Glomerular visceral epithelial cell (primary cell): Measurements from ENCODE around the gene PSMG4.

Experiments
- DNase-seq: peaks from one replicate; pipeline ENCODE4 v3.0.0-alpha.2; 2016; ENCODE audit errors: extremely low spot score

The PSMG4 gene

DNA sequence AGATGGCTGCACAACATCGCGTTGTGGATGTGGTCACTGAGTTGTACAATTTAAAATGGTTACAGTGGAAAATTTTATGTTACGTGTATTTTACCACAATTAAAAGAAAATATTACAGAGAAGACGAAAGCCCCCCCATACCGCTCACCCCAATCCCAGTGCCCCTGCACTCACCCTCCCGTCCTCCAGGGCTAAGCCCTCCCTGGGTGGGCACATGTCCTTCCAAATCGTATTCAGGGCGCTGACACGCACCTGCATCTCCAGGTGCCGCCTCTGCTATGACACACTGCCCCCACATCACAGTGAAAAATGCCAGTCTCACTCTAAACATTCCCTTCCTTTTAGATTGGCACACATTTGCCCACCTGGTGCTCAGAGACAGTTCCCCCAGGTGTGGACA, 49.4 kb downstream of the PSMG4 start:
- no peak for DNase-seq

DNA sequence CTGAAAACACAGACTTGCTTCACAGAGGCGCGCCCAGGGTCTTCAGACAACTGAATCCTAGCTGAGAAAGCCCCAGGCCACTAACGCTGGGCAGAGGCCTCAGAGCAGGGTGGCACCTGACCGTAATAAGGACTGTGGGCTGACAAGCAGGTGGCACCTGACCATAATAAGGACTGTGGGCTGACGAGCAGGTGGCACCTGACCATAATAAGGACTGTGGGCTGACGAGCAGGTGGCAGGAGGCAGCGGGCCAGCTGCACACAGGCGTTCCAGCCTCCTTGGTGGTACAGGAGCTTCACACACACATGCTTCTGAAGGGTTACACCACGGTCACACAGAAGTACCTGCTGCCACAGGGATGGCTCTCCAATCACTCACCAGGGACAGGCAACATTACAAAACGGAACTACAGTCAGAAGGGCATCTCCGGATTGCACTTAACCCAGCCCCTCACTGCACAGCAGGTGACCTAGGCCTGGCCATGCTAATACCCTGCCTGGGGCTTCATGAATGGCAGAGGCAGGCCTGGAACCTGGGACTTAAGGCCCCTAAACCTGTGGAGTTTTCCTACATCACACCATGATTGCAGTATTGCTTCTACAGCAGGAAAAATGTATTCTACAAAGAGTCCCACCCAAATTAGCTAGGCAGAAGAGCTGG, 50.8 kb downstream of the PSMG4 start:
- DNase-seq: no peak

DNA sequence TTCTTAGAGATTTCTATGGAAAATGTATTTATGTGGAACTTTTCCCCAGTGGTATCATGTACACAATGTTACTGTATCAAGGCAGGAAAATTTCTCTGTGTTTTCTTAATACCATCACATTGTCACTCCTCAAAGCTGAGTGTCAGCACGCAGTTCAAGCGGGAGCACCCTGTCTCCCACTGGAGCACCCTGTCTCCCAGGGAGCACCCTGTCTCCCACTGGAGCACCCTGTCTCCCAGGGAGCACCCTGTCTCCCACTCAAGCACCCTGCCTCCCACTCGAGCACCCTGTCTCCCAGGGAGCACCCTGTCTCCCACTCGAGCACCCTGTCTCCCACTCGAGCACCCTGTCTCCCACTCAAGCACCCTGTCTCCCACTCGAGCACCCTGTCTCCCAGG, 51.3 kb downstream of the PSMG4 start:
- no peak for DNase-seq

DNA sequence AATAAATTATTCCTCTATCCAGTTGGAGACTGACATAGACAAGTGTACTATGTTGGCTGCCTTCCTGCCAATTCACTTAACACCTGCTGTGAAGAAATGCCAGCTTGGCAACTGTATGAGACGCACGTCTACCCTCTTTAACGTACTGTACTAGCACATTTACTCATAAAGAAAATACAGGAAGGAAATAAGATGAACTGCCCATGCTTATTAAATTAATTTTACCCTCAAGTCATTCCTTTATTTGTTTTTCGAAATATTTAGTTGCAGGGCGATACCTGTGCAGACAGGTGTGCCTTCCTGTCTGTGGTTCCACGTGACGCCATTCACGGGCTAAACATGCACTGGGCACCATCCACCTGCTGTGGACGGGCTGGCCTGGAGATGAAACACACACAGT, 52.0 kb downstream of the PSMG4 start:
- DNase-seq: no peak

DNA sequence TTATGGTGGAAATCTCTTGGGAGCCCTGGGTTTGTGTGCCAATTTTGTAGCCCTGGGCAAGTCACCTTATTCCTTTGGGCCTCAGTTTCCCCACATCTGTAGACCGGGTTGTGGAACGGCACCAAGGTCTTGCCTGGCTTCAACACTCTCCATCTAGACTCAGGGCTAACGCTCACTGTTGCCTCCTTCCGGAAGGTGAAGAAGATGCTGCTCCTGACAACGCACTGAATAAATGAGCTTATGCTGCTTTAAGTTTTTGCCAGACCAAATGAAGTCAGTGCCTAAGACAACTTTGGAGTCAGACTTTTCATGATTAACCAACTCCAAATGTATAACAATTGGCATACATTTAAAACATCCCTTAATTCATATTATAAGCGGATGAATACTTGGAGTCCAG, 53.1 kb downstream of the PSMG4 start:
- DNase-seq: no peak

DNA sequence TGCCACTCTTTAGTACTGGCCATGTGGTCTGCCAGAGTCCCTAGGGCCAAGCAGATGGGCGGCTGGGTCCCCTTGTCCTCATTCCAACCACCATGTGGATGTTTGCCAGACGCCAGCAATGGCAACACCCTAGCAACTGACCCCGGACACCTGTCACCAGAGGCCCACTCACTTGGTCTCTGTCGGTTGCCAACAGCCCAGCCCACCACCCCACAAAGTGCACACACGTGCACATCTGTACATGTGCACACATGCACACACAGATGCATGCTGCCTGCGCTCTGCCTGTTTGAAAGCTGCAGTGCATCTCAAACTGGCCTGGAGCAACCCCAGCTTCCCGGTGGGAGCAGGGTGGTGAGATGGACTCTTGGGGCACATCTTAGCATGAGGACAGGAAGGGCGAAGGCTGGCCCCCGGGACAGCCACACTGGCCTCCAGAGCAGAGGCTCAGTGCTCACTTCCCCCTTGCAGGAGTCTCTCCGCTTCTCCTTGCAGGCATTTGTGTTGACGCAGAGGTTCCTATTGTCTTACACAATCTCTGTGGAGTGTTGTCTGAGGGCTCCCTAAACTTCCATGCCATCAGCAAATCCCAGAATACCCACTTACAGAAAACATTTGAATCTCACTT, 54.0 kb downstream of the PSMG4 start:
- DNase-seq: no peak

DNA sequence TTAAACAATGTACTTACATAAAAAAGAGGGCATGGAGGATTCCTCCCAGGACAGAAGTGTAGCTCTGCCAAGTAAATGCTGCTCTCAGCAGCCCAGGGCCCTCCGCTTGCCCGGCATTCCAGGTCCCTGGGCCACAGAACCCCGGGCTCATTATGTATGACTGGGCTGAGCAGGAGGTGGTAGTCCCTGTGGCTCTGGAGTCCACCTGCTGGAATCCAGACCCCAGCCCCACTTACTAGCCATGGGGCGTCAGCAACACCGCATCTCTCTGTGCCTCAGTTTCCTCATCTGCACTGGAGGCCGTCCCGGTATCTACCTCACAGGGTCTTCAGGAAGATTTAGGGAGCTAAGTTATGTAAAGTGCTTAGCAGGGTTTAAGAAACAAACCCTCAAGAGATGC, 55.4 kb downstream of the PSMG4 start:
- no peak for DNase-seq

DNA sequence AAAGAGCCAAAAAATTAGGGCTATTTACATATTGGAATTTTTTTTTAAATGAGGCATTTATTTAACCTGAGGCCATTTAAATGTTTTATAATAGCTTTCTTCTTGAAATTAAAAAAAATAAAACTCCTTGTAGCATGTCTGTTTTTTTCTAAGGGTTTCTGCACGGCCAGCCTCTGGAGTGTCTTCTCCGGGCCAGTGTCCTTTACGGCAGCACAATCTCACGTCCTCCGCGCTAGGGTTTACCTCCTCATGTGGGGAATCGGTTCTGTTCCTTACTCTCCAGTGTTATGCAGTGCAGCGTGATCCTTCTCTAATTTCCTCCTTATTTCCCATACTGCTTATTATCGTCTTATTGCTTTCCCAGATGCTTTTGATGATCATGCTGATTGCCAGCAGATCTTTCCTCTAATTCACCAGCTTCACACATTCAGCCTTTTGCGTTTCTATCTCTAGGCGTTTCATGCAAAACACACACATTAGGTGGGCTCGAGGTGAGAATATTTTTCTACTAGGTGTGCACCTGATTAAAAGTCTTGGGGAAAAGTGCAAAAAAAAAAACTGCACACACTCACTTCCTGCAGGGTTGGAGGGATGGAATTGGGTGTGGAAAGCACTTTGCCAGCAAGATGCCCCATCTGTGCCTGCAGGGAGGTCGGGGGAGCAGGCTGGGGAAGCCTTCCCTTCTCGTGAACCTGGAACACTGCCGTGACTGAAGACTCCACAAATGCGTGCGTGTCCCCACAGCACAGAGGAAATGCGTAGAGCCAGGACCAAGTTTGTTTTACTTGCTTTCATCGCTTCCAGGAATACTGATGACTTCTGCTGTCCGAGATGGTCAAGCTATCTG, 56.1 kb downstream of the PSMG4 start:
- no peak for DNase-seq

DNA sequence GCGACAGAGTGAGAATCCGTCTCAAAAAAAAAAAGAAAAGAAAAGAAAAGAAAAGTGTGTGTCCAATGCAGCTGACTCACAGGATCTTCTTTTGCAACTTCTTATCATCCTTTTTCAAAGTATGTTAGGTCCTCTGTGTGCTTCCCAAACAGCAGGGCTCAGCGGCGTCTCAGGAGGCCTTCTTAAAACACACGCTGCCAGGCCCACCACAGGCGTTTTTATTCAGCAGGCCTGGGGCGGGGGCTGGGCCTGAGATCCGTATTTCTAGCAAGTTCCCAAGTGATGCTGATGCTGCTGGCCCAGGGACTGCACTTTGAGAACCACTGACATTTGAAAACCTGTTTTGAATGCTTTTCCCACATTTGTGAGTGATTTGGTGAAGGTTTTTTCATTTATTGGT, 57.1 kb downstream of the PSMG4 start:
- DNase-seq: no peak

DNA sequence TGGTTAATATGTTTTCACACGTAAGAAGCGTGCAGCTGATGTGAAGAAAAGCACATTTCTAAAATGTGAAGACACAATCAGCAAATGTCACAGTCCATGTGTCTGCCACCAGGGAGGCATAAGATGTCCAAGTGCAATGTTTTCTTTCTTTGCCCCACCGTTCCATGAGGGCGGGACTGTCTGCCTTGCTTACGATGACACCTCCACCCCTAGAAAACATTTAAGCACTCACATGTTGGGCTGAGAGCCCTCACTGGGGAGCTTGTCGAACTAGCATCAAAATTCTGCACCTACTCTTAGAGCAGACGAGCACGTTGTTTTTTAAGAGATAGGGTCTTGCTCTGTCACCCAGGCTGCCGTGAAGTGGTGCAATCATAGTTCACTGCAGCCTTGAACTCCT, 57.6 kb downstream of the PSMG4 start:
- DNase-seq: no peak

DNA sequence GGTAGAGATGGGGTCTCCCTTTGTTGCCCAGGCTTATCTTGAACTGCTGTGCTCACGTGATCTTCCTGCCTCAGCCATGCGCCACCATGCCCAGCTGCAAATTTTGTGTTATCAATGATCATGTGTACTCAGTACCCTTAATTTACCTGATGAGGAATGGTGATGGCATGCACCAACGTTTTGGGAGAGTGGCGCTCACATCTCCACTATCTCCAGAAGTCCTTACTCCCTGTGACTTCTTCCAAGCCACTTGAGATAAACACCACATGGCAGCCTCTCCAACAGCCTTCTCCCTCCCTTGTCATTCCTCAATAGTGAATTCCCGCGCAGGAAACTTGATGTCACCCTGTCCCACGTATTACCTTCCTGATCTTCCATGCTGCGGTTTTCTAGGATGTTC, 58.1 kb downstream of the PSMG4 start:
- DNase-seq: no peak
